ENCODE measurements around the gene MEAK7.
"Not testable (repeated sequence)": the region's sequence is repeated elsewhere in the genome, so short reads cannot be mapped to it uniquely, and the experiment has no call there.

The MEAK7 gene

GRCh38 chr16:84530590-84530989 lies 26.1 kb upstream of the MEAK7 start:
- Histone ChIP-seq H3K27me3 (replicated peaks; ENCODE audit: control insufficient read depth, insufficient read depth, low read length) (no peaks in the 10 kb centered on the region), H3K36me3 (ENCODE audit: control insufficient read depth, insufficient read depth, low read length) (no peaks in the 10 kb centered on the region), H3K4me3 (replicated peaks; ENCODE audit: low read depth, low read length) (no peak overlapping the region)
- TF ChIP-seq CTCF (IDR thresholded peaks at IDR 0.05; ENCODE audit: insufficient read depth, low read length, poor library complexity, severe bottlenecking), result no peak
- no peak for DNase-seq (ENCODE audit: extremely low read depth, insufficient read length)

- TF ChIP-seq CTCF (IDR thresholded peaks at IDR 0.05; ENCODE audit: insufficient read depth, low read length, poor library complexity, severe bottlenecking), result no peak
- H3K36me3 ChIP-seq (ENCODE audit: control insufficient read depth, insufficient read depth, low read length), result no peaks in the 10 kb centered on the region
- H3K27me3 ChIP-seq (replicated peaks; ENCODE audit: control insufficient read depth, insufficient read depth, low read length), result no peaks in the 10 kb centered on the region
- no peak for DNase-seq (ENCODE audit: extremely low read depth, insufficient read length)
- H3K4me3 ChIP-seq (replicated peaks; ENCODE audit: low read depth, low read length), result no peak overlapping the region
Measured at GRCh38 chr16:84529607-84530006, 25.1 kb upstream of the MEAK7 start.

- no peak for DNase-seq (ENCODE audit: extremely low read depth, insufficient read length)
- no peak overlapping the region for H3K4me3 ChIP-seq (replicated peaks; ENCODE audit: low read depth, low read length)
- H3K36me3 ChIP-seq (ENCODE audit: control insufficient read depth, insufficient read depth, low read length), result no peaks in the 10 kb centered on the region
- TF ChIP-seq CTCF (IDR thresholded peaks at IDR 0.05; ENCODE audit: insufficient read depth, low read length, poor library complexity, severe bottlenecking), result no peak
- H3K27me3 ChIP-seq (replicated peaks; ENCODE audit: control insufficient read depth, insufficient read depth, low read length), result no peaks in the 10 kb centered on the region
Measured at GRCh38 chr16:84528322-84528721, 23.9 kb upstream of the MEAK7 start.

DNA sequence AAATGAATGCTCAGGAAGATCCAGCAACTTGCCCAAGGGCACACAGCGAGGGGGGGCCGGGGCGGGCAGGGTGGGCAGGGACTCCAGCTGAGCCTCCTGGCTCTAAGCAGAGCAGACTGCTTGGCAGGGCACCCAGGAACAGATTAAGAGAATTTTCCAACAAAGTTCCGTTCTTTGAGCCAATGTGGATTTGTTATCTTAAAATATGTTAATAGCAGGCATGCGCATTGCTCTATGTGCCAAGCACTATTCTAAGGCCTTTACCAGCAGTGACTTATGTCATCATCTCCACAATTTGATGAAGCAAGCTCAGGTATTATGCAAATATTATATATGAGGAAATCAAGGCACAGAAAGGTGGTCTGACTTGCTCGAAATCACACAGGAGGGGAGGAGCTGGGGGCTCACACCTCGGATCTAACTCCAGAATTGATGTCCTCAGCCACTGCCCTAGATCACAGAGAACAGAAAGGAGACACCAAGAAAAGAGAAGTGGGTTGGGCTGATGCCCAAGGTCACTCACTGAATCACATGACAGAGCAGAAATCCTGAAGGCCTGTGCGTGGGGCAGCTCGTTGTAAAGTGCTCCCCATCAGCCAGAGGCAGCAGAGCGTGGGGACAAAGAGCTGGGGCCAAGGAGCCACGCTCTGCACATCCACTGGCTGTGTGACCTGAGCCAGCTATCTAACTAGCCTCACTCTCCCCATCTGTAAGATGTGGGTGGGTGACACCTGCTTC lies 23.2 kb upstream of the MEAK7 start:
- no peak overlapping the region for H3K4me3 ChIP-seq (replicated peaks; ENCODE audit: low read depth, low read length)
- no peaks in the 10 kb centered on the region for H3K27me3 ChIP-seq (replicated peaks; ENCODE audit: control insufficient read depth, insufficient read depth, low read length)
- H3K36me3 ChIP-seq (ENCODE audit: control insufficient read depth, insufficient read depth, low read length), result no peaks in the 10 kb centered on the region
- no peak for DNase-seq (ENCODE audit: extremely low read depth, insufficient read length)
- TF ChIP-seq CTCF (IDR thresholded peaks at IDR 0.05; ENCODE audit: insufficient read depth, low read length, poor library complexity, severe bottlenecking), result no peak

- H3K4me3 ChIP-seq (replicated peaks; ENCODE audit: low read depth, low read length), result no peak overlapping the region
- no peaks in the 10 kb centered on the region for H3K36me3 ChIP-seq (ENCODE audit: control insufficient read depth, insufficient read depth, low read length)
- no peaks in the 10 kb centered on the region for H3K27me3 ChIP-seq (replicated peaks; ENCODE audit: control insufficient read depth, insufficient read depth, low read length)
- TF ChIP-seq CTCF (IDR thresholded peaks at IDR 0.05; ENCODE audit: insufficient read depth, low read length, poor library complexity, severe bottlenecking), result no peak
- no peak for DNase-seq (ENCODE audit: extremely low read depth, insufficient read length)
Measured at GRCh38 chr16:84526794-84527531, 22.5 kb upstream of the MEAK7 start.

GRCh38 chr16:84524941-84525581 lies 20.6 kb upstream of the MEAK7 start:
- DNase-seq (ENCODE audit: extremely low read depth, insufficient read length); H3K36me3 ChIP-seq (ENCODE audit: control insufficient read depth, insufficient read depth, low read length); H3K4me3 ChIP-seq (replicated peaks; ENCODE audit: low read depth, low read length); H3K27me3 ChIP-seq (replicated peaks; ENCODE audit: control insufficient read depth, insufficient read depth, low read length): not testable (repeated sequence)
